Superior temporal gyrus (tissue), 1 donor: ENCODE results near the gene CYB5D1.

Source experiments
- DNase-seq: peaks from one replicate; pipeline ENCODE4 v3.0.0-alpha.2; 2016; ENCODE audit errors: extremely low spot score

The CYB5D1 gene

GRCh38 chr17:7844292-7845154 lies 13.3 kb upstream of the CYB5D1 start:
- DNase-seq, result peak; percentile 99

- no peak for DNase-seq
These were observed 12.3 kb upstream of the CYB5D1 start for GRCh38 chr17:7845359-7846062.

DNA sequence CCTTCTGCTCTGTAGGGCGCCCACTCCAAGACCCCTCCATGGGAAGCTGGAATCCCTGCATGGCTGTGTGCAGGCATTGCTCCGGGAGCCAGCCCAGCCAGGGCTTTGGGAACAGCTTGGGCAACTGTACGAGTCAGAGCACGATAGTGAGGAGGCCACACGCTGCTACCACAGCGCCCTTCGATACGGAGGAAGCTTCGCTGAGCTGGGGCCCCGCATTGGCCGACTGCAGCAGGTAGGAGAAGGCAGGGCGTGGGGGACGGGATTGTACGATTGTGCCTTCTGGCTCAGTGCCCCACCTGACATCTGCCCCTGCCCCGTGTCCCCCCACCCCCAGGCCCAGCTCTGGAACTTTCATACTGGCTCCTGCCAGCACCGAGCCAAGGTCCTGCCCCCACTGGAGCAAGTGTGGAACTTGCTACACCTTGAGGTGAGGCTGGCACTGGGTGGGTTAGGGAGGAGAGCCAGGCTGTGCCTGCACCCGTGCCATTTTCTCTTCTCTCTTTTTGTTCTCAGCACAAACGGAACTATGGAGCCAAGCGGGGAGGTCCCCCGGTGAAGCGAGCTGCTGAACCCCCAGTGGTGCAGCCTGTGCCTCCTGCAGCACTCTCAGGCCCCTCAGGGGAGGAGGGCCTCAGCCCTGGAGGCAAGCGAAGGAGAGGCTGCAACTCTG lies 11.6 kb upstream of the CYB5D1 start:
- DNase-seq, result no peak

- DNase-seq, result no peak
These were observed 10.8 kb upstream of the CYB5D1 start for GRCh38 chr17:7846765-7847661.

DNA sequence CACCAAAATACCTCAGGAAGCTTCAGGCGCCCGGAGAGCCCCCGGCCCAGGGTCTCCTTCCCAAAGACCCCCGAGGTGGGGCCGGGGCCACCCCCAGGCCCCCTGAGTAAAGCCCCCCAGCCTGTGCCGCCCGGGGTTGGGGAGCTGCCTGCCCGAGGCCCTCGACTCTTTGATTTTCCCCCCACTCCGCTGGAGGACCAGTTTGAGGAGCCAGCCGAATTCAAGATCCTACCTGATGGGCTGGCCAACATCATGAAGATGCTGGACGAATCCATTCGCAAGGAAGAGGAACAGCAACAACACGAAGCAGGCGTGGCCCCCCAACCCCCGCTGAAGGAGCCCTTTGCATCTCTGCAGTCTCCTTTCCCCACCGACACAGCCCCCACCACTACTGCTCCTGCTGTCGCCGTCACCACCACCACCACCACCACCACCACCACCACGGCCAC lies 9.6 kb upstream of the CYB5D1 start:
- no peak for DNase-seq

- no peak for DNase-seq
These were observed 9.1 kb upstream of the CYB5D1 start for GRCh38 chr17:7848739-7849129.

DNA sequence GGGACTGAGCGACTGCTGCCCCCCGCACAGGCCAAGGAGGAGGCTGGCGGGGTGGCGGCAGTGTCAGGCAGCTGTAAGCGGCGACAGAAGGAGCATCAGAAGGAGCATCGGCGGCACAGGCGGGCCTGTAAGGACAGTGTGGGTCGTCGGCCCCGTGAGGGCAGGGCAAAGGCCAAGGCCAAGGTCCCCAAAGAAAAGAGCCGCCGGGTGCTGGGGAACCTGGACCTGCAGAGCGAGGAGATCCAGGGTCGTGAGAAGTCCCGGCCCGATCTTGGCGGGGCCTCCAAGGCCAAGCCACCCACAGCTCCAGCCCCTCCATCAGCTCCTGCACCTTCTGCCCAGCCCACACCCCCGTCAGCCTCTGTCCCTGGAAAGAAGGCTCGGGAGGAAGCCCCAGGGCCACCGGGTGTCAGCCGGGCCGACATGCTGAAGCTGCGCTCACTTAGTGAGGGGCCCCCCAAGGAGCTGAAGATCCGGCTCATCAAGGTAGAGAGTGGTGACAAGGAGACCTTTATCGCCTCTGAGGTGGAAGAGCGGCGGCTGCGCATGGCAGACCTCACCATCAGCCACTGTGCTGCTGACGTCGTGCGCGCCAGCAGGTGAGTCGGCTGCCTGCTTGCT lies 8.6 kb upstream of the CYB5D1 start:
- no peak for DNase-seq

DNA sequence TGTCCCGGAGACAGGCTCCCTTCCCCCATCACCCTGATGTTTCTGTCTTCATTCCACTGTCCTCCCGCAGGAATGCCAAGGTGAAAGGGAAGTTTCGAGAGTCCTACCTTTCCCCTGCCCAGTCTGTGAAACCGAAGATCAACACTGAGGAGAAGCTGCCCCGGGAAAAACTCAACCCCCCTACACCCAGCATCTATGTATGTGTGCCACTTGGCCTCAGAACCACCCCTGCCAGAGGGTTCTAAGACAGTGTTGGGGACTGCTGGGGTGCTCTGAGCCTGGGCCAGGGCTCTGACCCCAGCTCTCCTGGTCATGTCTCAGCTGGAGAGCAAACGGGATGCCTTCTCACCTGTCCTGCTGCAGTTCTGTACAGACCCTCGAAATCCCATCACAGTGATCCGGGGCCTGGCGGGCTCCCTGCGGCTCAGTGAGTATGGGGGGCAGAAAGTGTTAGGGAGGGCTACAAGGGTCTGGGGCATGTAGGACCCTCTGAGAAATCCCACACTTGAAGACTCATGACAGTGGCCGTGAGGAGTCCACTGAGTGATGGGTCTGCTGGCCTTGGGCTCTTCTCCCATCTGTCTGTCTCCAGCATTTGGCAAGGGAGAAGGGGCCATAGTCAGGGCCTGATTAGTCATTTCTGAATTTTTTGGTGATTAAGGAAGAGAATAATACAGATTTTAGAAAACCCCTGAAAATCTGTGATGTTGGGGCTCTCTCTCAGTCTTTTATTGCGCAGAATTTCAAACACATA lies 7.9 kb upstream of the CYB5D1 start:
- no peak for DNase-seq

GRCh38 chr17:7850701-7851437 lies 6.9 kb upstream of the CYB5D1 start:
- no peak for DNase-seq

DNA sequence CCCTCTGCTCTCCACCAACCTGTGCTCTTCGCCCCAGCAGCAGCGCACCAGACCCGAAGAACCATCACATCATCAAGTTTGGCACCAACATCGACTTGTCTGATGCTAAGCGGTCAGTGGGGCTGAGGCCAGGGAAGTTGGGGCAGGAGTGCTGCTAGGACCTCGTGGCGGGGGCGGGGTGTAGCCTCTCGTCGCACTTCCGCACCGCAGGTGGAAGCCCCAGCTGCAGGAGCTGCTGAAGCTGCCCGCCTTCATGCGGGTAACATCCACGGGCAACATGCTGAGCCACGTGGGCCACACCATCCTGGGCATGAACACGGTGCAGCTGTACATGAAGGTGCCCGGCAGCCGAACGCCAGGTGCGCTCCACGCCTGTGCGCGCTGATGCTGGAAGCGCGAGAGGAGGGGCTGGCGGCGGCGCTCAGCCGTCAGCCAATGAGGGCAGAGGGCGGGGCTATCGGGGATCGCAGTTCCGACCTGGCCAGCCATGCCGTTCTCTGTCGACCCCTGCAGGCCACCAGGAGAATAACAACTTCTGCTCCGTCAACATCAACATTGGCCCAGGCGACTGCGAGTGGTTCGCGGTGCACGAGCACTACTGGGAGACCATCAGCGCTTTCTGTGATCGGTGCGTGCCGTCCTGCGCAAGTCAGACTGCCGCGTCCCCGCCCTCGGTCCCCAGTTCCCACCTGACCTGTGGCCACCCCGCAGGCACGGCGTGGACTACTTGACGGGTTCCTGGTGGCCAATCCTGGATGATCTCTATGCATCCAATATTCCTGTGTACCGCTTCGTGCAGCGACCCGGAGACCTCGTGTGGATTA lies 6.2 kb upstream of the CYB5D1 start:
- peak; percentile 94 for DNase-seq

GRCh38 chr17:7852262-7852670 lies 5.5 kb upstream of the CYB5D1 start:
- no peak for DNase-seq

DNA sequence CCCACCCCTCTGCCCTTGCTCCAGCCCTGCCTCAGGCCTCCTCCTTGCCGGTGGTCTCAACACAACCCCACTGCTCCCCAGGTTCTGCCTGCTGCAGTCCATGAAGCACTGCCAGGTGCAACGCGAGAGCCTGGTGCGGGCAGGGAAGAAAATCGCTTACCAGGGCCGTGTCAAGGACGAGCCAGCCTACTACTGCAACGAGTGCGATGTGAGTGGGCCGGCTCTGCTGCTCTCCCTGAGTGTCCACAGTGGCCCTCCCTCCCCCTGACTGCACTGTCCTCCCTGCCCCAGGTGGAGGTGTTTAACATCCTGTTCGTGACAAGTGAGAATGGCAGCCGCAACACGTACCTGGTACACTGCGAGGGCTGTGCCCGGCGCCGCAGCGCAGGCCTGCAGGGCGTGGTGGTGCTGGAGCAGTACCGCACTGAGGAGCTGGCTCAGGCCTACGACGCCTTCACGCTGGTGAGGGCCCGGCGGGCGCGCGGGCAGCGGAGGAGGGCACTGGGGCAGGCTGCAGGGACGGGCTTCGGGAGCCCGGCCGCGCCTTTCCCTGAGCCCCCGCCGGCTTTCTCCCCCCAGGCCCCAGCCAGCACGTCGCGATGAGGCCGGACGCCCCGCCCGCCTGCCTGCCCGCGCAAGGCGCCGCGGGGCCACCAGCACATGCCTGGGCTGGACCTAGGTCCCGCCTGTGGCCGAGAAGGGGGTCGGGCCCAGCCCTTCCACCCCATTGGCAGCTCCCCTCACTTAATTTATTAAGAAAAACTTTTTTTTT lies 4.7 kb upstream of the CYB5D1 start:
- no peak for DNase-seq

- DNase-seq, result no peak
These were observed 4.1 kb upstream of the CYB5D1 start for GRCh38 chr17:7853691-7854038.

GRCh38 chr17:7854078-7854777 lies 3.6 kb upstream of the CYB5D1 start:
- no peak for DNase-seq

GRCh38 chr17:7854851-7855659 lies 2.7 kb upstream of the CYB5D1 start, which contains the start of gene TMEM88:
Gene TMEM88, plus strand, starts transcription at chr17:7855066. Its CDS starts 9 bp downstream, at chr17:7855075.
- DNase-seq, result no peak

DNA sequence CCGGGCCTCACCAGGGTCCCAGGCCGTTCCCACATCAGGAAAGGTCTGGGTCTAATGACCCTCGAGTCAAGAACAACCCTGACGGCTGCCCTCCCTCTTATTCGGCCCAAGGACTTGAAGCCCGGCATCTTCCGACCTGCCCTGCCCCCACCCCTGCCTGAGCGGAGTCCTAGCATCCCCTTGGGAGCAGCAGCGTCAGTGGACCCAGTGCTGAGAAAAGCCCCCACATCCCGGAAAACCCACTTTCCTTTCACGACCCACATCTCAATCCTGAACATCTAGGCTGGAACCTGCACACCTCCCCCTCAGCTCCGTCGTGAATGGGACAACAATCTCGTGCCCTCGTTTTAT lies 2.2 kb upstream of the CYB5D1 start:
- no peak for DNase-seq
